ENCODE results near the gene PADI3. TPM values are rescaled to one million over a fixed set of nuclear protein-coding genes. Genes with fewer than 3 reads are reported as not detected.

PADI3 gene
- total and polyA plus RNA-seq, 2 of the 4 experiments (the other 2 are of a cell fraction), result not detected

DNA sequence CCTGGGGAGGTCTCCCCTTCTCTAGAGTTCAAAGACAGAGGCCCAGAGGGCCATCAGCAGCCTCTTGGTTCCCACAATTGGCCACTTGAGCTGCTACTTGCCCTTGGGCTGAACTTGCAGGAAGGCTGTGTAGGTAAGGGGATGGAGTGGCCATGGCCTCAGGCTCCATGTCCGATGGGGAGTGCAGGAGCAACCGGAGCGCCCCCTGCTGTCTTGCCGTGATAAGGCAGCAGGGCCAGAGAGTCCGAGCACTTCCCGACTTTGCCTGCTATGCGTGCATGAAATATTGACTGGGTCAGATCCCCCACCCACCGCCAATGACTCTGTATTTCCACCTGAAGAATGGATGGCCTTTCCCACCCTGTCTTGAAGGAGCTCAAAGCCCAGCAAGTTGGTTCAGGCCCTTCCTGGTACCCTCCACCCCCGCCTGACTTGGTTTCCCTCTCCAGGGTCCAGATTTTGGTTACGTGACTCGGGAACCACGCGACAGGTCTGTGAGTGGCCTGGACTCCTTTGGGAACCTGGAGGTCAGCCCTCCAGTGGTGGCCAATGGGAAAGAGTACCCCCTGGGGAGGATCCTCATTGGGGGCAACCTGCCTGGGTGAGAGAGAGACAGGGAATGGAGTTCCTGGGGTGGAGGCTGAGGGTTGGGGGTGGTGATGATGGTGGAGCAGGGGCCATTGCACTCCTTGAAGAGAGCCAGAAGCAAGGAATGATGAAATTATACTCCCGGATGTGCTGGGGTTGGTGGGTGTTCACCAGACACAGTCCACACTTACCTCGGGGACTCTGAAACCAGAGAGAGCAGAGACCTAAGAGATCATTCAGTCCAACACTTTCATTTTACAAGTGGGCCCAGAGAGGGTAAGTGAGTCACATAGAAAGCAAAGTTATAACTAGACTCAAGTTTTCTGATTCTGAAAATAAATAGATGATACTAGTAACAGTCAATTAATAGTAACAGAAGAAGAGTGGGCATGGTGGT is 25.6 kb downstream of the PADI3 start:
- Histone ChIP-seq H2AFZ (replicated peaks; ENCODE audit: low read length, poor library complexity) (no peak overlapping the region), H3K9ac (ENCODE audit: low read depth, low read length) (no peak overlapping the region), H3K56ac (ENCODE audit: extremely low read depth, insufficient read depth, low read length) (no peak overlapping the region), H4K91ac (ENCODE audit: insufficient read depth, low read depth, low read length) (no peak overlapping the region), H3K27me3 (ENCODE audit: control insufficient read depth, insufficient read depth, low read length) (peaks cover 21% of the 10 kb centered on the region), H2BK20ac (ENCODE audit: low read depth, low read length) (no peak overlapping the region), H3K4me1 (ENCODE audit: control insufficient read depth, insufficient read depth, low read length) (no peaks in the 10 kb centered on the region), H2BK5ac (ENCODE audit: low read depth, low read length, poor library complexity, severe bottlenecking) (no peak overlapping the region), H3K4me2 (ENCODE audit: low read depth, low read length) (no peak overlapping the region), H3K9me1 (ENCODE audit: insufficient read depth, low read length) (no peaks in the 10 kb centered on the region), H4K8ac (ENCODE audit: low read depth in 2 of 2, low read length in 2 of 2) (no peak overlapping the region), H3K23ac (ENCODE audit: low read depth, low read length) (no peak overlapping the region), H3K79me1 (ENCODE audit: low read depth in 1 of 2, low read length in 2 of 2) (no peaks in the 10 kb centered on the region), H2BK15ac (ENCODE audit: low read depth, low read length) (no peak overlapping the region), H2AK9ac (replicated peaks; ENCODE audit: low read depth, low read length, poor library complexity) (no peak overlapping the region), H4K20me1 (ENCODE audit: insufficient read depth, low read length) (no peaks in the 10 kb centered on the region), H3K27ac (ENCODE audit: insufficient read depth, low read length) (no peak overlapping the region), H3K4ac (ENCODE audit: low read depth, low read length) (no peak overlapping the region), H3K4me3 (ENCODE audit: insufficient read depth, low read depth, low read length) (no peak overlapping the region), H3K36me3 (ENCODE audit: control insufficient read depth, insufficient read depth, low read length) (no peaks in the 10 kb centered on the region), H2BK120ac (ENCODE audit: low read depth, low read length) (no peak overlapping the region), H3K18ac (ENCODE audit: low read depth, low read length) (no peak overlapping the region), H3K9me3 (ENCODE audit: control insufficient read depth, insufficient read depth, low read length) (no peaks in the 10 kb centered on the region), H3K14ac (replicated peaks; ENCODE audit: low read depth, low read length) (no peak overlapping the region), H2AK5ac (ENCODE audit: low read depth, low read length) (no peak overlapping the region), H4K5ac (ENCODE audit: low read depth, low read length) (no peak overlapping the region)
- dilution Hi-C loops (cut with HindIII; ENCODE audit: low sequenced_read_pairs, unreplicated experiment), result no loop called here
- ChIA-PET CTCF (interaction anchor here (0.6 to 1.3 kb wide), 2 partner anchors 10 to 146 kb away, joined by 3 read pairs; no protein-coding TSS in a partner anchor), POLR2A (ENCODE audit: unreplicated experiment) (no interaction called here)
- BruUV-seq (replicated peaks), result no TSS peak
- 28% methylated on average over 8 of the region's 15 CpGs; no CpG with 5 or more reads in 1 of the 2 experiments for WGBS, 2 experiments (ENCODE audit: extremely low coverage in 2 of 2, insufficient read length in 1 of 2)
- intact Hi-C loops (cut with micrococcal nuclease), result loop anchor here (1.0 kb wide), 2 partner anchors 149 to 215 kb away; no protein-coding TSS in a partner anchor
- ATAC-seq (ENCODE audit: low read depth) (peak; percentile 85), DNase-seq (peak; percentile 29)
- in situ Hi-C loops (cut with MboI; ENCODE audit: low sequenced_read_pairs), result no loop called here
- no peak for TF ChIP-seq MXI1 (IDR thresholded peaks at IDR 0.05; ENCODE audit: borderline replicate concordance, low read depth, low read length)
- TF ChIP-seq POLR2A (IDR thresholded peaks at IDR 0.05; ENCODE audit: low read depth, low read length), result no peak
- TF ChIP-seq FOS (IDR thresholded peaks at IDR 0.05; ENCODE audit: low read depth, low read length), result no peak
- TF ChIP-seq RCOR1 (IDR thresholded peaks at IDR 0.05; ENCODE audit: insufficient replicate concordance, low read length), result no peak
- TF ChIP-seq SMC3 (IDR thresholded peaks at IDR 0.05; ENCODE audit: low read depth, low read length), result peak; percentile 60
- TF ChIP-seq CHD1 (IDR thresholded peaks at IDR 0.05; ENCODE audit: low read depth, low read length), result no peak
- TF ChIP-seq CEBPB (IDR thresholded peaks at IDR 0.05; ENCODE audit: low read depth, low read length), result no peak
- TF ChIP-seq MAFK (IDR thresholded peaks at IDR 0.05; ENCODE audit: low read depth, low read length), result no peak
- TF ChIP-seq RAD21 (IDR thresholded peaks at IDR 0.05; ENCODE audit: low read length), result peak; percentile 68
- no peak for TF ChIP-seq MAZ (IDR thresholded peaks at IDR 0.05; ENCODE audit: borderline replicate concordance, low read depth, low read length)
- TF ChIP-seq, protein P1, sequence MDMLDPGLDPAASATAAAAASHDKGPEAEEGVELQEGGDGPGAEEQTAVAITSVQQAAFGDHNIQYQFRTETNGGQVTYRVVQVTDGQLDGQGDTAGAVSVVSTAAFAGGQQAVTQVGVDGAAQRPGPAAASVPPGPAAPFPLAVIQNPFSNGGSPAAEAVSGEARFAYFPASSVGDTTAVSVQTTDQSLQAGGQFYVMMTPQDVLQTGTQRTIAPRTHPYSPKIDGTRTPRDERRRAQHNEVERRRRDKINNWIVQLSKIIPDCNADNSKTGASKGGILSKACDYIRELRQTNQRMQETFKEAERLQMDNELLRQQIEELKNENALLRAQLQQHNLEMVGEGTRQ (IDR thresholded peaks at IDR 0.05; ENCODE audit: low read depth, low read length), result no peak
- TF ChIP-seq NFE2L2 (IDR thresholded peaks at IDR 0.05; ENCODE audit: low read depth, low read length), result no peak
- no peak for TF ChIP-seq BHLHE40 (IDR thresholded peaks at IDR 0.05; ENCODE audit: low read depth, low read length)
- TF ChIP-seq, protein P2, sequence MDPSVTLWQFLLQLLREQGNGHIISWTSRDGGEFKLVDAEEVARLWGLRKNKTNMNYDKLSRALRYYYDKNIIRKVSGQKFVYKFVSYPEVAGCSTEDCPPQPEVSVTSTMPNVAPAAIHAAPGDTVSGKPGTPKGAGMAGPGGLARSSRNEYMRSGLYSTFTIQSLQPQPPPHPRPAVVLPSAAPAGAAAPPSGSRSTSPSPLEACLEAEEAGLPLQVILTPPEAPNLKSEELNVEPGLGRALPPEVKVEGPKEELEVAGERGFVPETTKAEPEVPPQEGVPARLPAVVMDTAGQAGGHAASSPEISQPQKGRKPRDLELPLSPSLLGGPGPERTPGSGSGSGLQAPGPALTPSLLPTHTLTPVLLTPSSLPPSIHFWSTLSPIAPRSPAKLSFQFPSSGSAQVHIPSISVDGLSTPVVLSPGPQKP (IDR thresholded peaks at IDR 0.05; ENCODE audit: borderline replicate concordance, low read depth, low read length), result no peak
- TF ChIP-seq RFX5 (IDR thresholded peaks at IDR 0.05; ENCODE audit: low read depth, low read length), result no peak
